SK-N-MC (cell line): Measurements from ENCODE around the gene JMJD1C.

Experiments
- DNase-seq: peaks from one replicate; pipeline ENCODE4 v3.0.0-alpha.2; 2011; ENCODE audit warnings: low read depth, low spot score
- H3K27ac ChIP-seq: fragments of 200-600 bp; sonication (generic); 2 replicates; pipeline ENCODE4 v1.5.1; 2016; ENCODE audit warnings: mixed run types
- H3K36me3 ChIP-seq: fragments of 200-600 bp; sonication (generic); 2 replicates; pipeline ENCODE4 v1.6.1; 2017; ENCODE audit warnings: antibody characterized with exemption, low read length, mixed read lengths; ENCODE audit not compliant: insufficient read depth
- H3K4me3 ChIP-seq: fragments of 200-600 bp; sonication (generic); 2 replicates; pipeline ENCODE4 v1.5.1; 2016
- H3K9ac ChIP-seq: fragments of 200-600 bp; sonication (generic); 2 replicates; pipeline ENCODE4 v1.8.0; 2017; ENCODE audit warnings: mixed run types, mixed read lengths; ENCODE audit not compliant: insufficient read length
- H3K9me3 ChIP-seq: fragments of 200-600 bp; sonication (generic); 2 replicates; pipeline ENCODE4 v1.6.1; 2017; ENCODE audit warnings: low read depth, mild to moderate bottlenecking, antibody characterized with exemption, low read length, moderate library complexity, mixed read lengths
- EZH2 ChIP-seq: fragments of 200-600 bp; sonication (generic); IDR thresholded peaks from one replicate; pipeline ENCODE4 v1.6.1; 2017; ENCODE audit warnings: antibody characterized with exemption
- FOXP2 ChIP-seq: optimal IDR thresholded peaks from 2 replicates; pipeline ENCODE3; 2011; ENCODE audit warnings: mild to moderate bottlenecking, moderate library complexity; ENCODE audit not compliant: insufficient read depth; ENCODE audit errors: extremely low read length, control extremely low read depth
- POLR2AphosphoS5 ChIP-seq: IDR thresholded peaks from 2 replicates; pipeline ENCODE4 v1.6.1; 2012; ENCODE audit warnings: mild to moderate bottlenecking, low read depth, low read length, borderline replicate concordance

JMJD1C gene

DNA sequence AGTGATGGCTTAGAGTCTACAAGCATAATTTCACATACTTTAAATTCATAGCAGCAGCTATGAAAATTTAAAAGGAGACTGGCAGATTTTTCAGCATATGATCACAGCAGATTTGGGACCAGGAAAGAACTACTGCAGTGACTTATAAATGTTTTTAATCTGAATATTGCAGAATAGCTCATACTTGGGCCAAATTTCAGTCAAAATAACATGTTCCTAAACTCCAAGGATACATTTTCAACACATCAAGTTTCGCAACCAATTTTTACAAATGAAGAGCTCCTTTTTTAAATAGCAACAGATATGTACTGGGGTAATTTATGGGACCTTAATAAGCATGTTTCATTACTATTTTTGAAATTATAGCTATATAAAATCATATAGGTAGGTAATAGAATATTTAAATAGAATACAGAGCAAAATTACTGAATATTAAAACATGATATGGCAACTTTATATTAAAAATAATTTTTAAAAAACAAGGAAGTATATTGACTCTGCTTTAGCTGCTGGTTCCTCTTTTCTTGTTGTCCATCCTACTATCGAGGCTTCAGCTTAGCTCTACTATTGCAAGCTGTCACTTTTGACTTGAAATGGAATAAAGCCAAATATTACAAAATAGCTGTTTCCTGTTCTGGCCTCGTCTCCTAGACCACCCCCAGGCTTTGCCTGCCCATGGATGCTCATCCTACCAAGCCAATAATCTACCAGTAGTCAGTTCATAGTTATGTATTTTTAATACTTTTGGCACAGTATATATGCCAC is 209.6 kb downstream of the JMJD1C start:
- H3K9ac ChIP-seq = no peak overlapping the region
- no peak for TF ChIP-seq POLR2AphosphoS5
- no peak for TF ChIP-seq EZH2
- TF ChIP-seq FOXP2 = no peak
- no peaks in the 10 kb centered on the region for H3K9me3 ChIP-seq
- no peak for DNase-seq
- peak overlapping the region; percentile 30; the same call in 1 of the 2 replicates for H3K4me3 ChIP-seq
- H3K27ac ChIP-seq = 0 out of 2 replicates have a peak overlapping the region, but pooled peaks have one; percentile 39
- peaks cover 4% of the 10 kb centered on the region; the same call in 1 of the 2 replicates for H3K36me3 ChIP-seq

DNA sequence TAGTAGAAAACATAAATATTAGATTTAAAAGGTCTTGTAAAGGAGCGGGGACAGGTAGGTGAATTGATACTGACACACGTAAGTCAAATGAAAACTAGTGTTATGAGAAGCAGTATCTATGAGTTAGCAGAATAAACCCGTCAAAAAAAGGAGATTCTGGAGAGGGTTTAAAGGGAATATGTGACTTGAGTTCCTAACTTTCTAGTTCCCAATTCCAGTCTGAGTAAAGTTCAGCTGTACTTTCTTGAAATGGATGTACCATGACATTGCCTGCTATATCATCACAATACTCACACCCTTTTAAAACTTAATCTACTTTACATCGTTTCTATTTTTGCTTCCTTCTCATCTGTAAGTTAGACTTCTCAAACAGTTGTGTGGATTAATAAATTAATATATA is 210.5 kb downstream of the JMJD1C start:
- TF ChIP-seq POLR2AphosphoS5 = no peak
- TF ChIP-seq EZH2 = no peak
- no peak for TF ChIP-seq FOXP2
- H3K9ac ChIP-seq = no peak overlapping the region
- H3K36me3 ChIP-seq = 0 out of 2 replicates have a peak, but pooled peaks cover 2% of the 10 kb centered on the region
- no peak for DNase-seq
- no peak overlapping the region for H3K4me3 ChIP-seq
- no peaks in the 10 kb centered on the region for H3K9me3 ChIP-seq
- no peak overlapping the region for H3K27ac ChIP-seq

DNA sequence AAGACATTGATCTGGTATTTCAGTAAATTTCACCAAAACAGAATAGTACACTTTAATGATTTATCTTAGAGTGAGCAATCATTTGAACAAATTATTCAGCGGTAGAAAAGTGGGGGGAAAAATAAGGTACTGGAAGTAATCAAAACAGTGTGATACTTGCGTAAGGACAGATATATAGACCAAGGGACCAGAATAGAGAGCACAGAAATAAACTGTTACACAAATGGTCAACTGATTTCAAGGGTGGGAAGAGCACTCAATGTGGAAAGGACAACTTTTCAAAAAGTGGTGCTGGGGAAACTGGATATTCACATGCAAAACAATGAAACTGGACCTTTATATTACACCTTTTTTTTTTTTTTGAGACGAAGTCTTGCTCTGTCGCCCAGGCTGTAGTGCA is 212.7 kb downstream of the JMJD1C start:
- Histone ChIP-seq H3K27ac (no peak overlapping the region), H3K36me3 (no peaks in the 10 kb centered on the region), H3K9me3 (no peaks in the 10 kb centered on the region), H3K9ac (no peak overlapping the region), H3K4me3 (no peak overlapping the region)
- TF ChIP-seq FOXP2 = no peak
- TF ChIP-seq EZH2 = no peak
- TF ChIP-seq POLR2AphosphoS5 = no peak
- no peak for DNase-seq

DNA sequence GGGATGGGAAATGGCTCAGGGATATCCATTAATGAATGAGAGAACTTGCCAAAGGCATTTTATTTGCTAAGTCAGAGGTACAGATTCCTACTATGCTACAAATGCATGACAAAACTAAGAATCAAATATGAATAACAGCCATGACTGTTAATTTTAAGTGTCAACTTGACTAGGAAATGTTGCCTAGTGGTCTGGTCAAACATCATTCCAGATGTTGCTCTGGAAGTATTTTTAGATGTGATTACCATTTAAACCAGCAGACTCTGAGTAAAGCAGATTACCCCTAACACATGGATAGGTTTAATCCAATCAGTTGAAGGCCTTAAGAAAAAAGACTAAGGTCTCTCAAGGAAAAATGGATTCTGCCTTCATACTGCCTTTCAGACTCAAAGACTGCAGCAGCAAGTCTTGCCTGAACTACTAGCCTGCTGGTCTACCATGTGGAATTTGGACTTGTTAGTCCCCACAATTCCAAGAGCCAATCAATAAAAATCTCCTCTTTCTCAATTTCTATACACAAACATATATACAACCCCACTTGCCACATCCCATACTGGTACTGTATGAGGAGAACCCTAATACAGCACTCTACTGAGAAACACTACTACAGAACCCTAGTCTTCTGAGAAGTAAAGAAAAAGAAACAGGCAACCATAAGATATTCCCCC is 213.5 kb downstream of the JMJD1C start:
- no peak for TF ChIP-seq POLR2AphosphoS5
- TF ChIP-seq FOXP2 = no peak
- TF ChIP-seq EZH2 = no peak
- Histone ChIP-seq H3K4me3 (no peak overlapping the region), H3K9ac (no peak overlapping the region), H3K36me3 (no peaks in the 10 kb centered on the region), H3K9me3 (no peaks in the 10 kb centered on the region), H3K27ac (no peak overlapping the region)
- no peak for DNase-seq

- no peak overlapping the region for H3K9ac ChIP-seq
- no peak overlapping the region for H3K4me3 ChIP-seq
- H3K36me3 ChIP-seq = no peaks in the 10 kb centered on the region
- TF ChIP-seq POLR2AphosphoS5 (no peak), FOXP2 (no peak), EZH2 (no peak)
- H3K27ac ChIP-seq = no peak overlapping the region
- no peak for DNase-seq
- H3K9me3 ChIP-seq = no peaks in the 10 kb centered on the region
These were observed 215.7 kb downstream of the JMJD1C start for GRCh38 chr10:63250032-63250431.

- Histone ChIP-seq H3K27ac (no peak overlapping the region), H3K9ac (no peak overlapping the region), H3K4me3 (no peak overlapping the region), H3K36me3 (no peaks in the 10 kb centered on the region), H3K9me3 (no peaks in the 10 kb centered on the region)
- no peak for TF ChIP-seq POLR2AphosphoS5
- no peak for TF ChIP-seq FOXP2
- TF ChIP-seq EZH2 = no peak
- DNase-seq = no peak
These were observed 218.0 kb downstream of the JMJD1C start for GRCh38 chr10:63247771-63248170.

DNA sequence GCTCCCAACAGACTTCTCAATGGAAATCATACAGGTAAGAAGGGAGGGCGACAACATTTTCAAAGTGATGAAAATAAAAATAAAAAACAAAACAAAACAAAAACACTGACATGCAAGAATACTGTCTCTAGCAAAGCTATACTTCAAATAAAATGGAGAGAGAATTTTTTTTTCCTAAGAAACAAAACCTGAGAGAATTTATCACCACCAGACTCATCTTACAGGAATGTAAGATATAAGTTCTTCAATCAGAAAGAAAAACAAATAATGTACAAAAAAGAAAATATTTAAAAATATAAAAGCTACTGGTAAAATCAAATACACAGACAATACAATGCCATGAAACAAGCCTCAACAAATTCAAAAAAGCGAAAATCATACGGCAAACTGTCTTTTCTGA is 219.4 kb downstream of the JMJD1C start:
- Histone ChIP-seq H3K4me3 (no peak overlapping the region), H3K36me3 (no peaks in the 10 kb centered on the region), H3K9ac (no peak overlapping the region), H3K9me3 (no peaks in the 10 kb centered on the region), H3K27ac (no peak overlapping the region)
- DNase-seq = no peak
- no peak for TF ChIP-seq FOXP2
- no peak for TF ChIP-seq EZH2
- TF ChIP-seq POLR2AphosphoS5 = no peak

GRCh38 chr10:63241841-63242281 is 223.9 kb downstream of the JMJD1C start:
- no peaks in the 10 kb centered on the region for H3K36me3 ChIP-seq
- no peaks in the 10 kb centered on the region for H3K9me3 ChIP-seq
- H3K4me3 ChIP-seq = no peak overlapping the region
- DNase-seq = no peak
- H3K27ac ChIP-seq = no peak overlapping the region
- no peak for TF ChIP-seq FOXP2
- H3K9ac ChIP-seq = no peak overlapping the region

DNA sequence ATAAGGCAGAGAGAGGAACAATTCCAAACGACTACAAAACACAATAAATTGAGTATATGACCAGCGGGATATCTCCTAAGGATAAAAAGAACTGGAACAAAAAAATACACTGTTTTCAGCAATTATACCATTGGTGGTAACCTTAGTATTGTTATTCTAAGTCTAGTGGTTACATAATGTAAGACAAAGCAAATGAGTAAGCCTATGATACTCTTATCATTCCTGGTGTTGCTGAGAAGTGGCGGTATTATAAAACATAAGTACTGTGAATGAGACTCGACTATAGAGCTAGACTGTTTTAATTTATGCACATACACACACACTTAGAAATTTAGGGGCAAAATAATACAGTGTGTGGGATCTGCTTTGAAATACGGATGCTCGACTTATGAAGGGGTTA is 225.0 kb downstream of the JMJD1C start:
- TF ChIP-seq POLR2AphosphoS5 (no peak), FOXP2 (no peak), EZH2 (no peak)
- H3K27ac ChIP-seq = no peak overlapping the region

GRCh38 chr10:63238501-63238900 is 227.3 kb downstream of the JMJD1C start:
- DNase-seq = no peak
- Histone ChIP-seq H3K9ac (no peak overlapping the region), H3K36me3 (no peaks in the 10 kb centered on the region), H3K9me3 (no peaks in the 10 kb centered on the region), H3K4me3 (no peak overlapping the region), H3K27ac (no peak overlapping the region)
- no peak for TF ChIP-seq POLR2AphosphoS5
- TF ChIP-seq EZH2 = no peak
- no peak for TF ChIP-seq FOXP2

More for the DNA sequence above, 225.0 kb downstream of the JMJD1C start:
- Histone ChIP-seq H3K9me3 (no peaks in the 10 kb centered on the region), H3K4me3 (no peak overlapping the region), H3K9ac (no peak overlapping the region), H3K36me3 (no peaks in the 10 kb centered on the region)
- DNase-seq = no peak
